GM18951 (cell line): ENCODE measurements around the gene CAMKK1.

ENCODE experiments used
- POLR2A ChIP-seq: IDR thresholded peaks from 4 replicates; pipeline ENCODE4 v1.6.1; 2011; ENCODE audit warnings: mild to moderate bottlenecking; ENCODE audit not compliant: insufficient read length, insufficient read depth; ENCODE audit errors: extremely low read depth
- in situ Hi-C: fragments of 300-500 bp; cut with MboI; formaldehyde crosslinking; loops from one replicate; pipeline ENCODE4 v1.12.0; 2022; ENCODE audit warnings: low sequenced_read_pairs, mixed read lengths, inconsistent platforms; ENCODE audit not compliant: unreplicated experiment

CAMKK1 gene

DNA sequence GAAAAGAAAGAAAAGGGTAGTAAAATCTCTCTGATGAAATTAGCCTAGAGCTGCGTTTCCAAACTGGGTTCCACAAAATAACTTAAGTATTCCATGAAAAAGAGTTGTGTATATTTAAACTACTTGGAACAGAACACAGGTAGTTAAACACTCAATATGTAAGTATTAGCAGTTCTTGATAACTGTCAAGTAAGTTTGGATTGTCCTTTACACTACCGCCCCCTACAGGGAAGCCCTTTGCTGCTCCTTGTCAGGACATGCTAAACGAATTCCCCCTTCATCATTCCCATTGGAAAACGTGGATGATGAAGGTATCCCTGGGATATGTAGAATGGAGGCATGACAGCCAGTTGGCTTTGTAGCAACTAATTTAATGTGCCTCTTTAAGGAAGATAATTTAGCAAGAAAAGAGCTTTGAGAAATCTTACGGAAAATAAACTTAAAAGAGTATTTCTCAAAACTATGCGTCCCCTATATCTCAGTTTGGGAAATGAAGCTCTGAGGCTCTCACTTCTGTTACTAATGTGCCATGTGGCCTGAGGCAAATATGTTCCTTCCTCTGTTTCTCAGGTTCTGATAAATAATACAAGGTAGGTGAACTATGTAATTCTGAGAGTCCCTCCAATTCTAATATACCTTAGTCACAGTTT is 65.6 kb downstream of the CAMKK1 start:
- no peak for TF ChIP-seq POLR2A
- in situ Hi-C loops = no loop called here

DNA sequence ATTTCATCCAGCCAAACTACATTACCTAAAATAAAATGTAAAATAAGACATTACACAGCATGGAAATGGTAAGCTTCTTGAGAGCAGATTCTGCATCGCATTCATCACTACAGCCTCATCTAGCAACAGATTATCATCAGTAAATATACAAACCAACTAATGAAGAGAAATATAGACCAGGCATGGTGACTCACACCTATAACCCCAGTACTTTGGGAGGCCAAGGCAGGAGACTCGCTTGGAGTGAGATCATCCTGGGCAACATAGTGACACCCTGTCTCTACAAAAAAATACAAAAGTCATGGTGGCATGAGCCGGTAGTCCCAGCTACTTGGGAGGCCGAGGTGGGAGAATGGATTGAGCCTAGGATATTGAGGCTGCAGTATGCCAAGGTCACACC is 66.7 kb downstream of the CAMKK1 start:
- in situ Hi-C loops = no loop called here
- no peak for TF ChIP-seq POLR2A

GRCh38 chr17:3821101-3821500 is 71.8 kb downstream of the CAMKK1 start:
- in situ Hi-C loops = loop anchor here (5.0 kb wide), 1 partner anchor 84 kb away; no protein-coding TSS in a partner anchor

DNA sequence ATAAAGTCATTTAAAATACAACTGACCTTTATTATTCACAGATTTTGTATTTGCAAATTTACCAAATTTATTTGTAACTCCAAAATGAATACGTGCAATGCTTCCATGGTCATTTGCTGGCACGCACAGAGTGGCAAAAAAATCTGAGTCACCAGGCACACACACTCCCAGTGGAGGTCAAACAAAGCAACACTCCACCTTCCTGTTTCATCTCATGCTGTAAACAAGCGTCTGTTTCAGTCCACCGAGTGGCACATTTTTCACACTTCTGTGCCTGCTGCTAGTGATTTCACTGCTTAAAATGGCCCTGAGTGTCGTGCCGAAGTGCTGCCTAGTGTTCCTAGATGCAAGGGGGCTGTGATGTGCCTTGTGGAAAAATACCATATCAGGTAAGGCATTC is 74.1 kb downstream of the CAMKK1 start:
- in situ Hi-C loops = no loop called here
- no peak for TF ChIP-seq POLR2A

More at GRCh38 chr17:3821101-3821500, 71.8 kb downstream of the CAMKK1 start:
- no peak for TF ChIP-seq POLR2A

- in situ Hi-C loops = no loop called here
- TF ChIP-seq POLR2A = no peak
Measured at GRCh38 chr17:3817851-3818605, 74.8 kb downstream of the CAMKK1 start.

DNA sequence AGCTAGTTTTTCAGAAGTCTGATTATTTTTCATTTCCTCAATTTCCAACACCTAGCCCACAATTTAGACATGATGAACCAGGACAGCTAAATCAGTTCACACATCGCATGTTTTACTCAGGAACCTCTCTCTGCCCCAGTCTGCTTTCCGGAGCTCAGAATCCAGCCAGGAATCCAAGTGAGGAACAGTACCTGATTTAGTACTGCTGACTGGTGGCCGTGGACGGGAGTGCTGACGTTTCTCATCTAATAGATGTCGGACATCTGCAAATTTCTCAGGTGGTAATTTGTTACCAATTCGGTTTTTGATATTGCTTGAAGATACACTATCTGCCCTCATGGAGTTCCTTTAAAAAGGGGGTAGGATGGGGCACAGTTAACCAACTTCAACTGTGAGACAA is 76.9 kb downstream of the CAMKK1 start:
- no peak for TF ChIP-seq POLR2A
- in situ Hi-C loops = no loop called here

DNA sequence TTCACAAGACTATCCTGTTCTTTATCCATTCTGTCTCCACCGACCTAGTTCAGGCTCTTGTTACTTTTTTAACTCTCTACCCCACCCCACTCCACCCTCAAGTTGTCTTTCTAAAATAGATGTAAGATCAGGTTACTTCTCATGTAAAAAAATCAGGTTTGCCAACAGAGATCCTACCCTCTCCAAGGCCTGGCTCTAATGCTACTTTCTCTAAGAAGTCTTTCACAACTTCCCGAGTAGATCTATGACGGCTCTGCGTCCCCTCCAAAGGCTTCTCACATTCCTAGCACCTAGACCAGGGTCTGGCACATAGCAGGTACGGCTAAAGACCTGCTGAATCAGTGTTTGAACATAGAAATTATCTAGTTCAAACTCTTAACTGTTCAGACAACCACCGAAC is 77.7 kb downstream of the CAMKK1 start:
- in situ Hi-C loops = no loop called here

GRCh38 chr17:3814361-3814760 is 78.5 kb downstream of the CAMKK1 start:
- TF ChIP-seq POLR2A = no peak
- in situ Hi-C loops = no loop called here

More for the DNA sequence above, 77.7 kb downstream of the CAMKK1 start:
- no peak for TF ChIP-seq POLR2A

GRCh38 chr17:3813171-3813570 is 79.7 kb downstream of the CAMKK1 start:
- no peak for TF ChIP-seq POLR2A
- in situ Hi-C loops = no loop called here

DNA sequence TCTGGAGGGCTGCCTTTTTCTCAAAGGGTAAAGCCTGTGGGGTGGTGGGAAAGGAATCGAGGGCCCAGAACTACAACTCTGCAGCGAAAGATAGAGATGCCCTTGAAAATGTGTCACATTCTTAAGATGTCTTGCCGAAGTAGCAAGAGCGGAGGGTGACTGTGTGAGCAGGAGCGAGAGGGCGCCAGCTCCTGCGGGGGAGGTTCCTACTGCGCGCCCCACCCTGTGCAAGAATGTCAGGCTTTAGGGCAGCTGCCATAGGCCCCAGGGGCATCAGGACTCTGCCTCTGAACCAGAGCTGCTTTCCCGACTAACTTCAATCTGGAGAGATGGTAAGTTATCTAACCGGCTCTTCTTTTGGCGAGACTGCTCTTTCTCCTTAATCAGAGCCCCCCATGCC is 80.1 kb downstream of the CAMKK1 start:
- no peak for TF ChIP-seq POLR2A
- in situ Hi-C loops = no loop called here

DNA sequence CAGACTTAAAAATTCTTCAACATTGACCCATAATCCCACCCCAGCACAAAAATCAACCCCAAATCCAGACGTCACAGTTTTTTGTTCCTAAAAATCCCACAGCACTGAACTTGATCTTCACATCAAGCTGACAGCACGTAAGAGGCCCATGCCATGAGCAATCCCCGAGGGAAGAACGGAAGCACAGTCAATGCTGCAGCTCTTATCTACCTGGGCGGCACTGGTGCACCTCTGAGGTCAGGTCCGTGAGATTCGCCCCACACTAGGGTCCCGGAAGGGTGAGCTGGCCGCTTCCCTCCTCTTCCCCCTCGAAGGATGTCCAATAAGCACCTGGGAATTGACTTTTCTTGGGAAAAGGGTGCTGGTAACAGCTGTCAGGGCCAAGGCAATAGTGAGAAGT is 80.6 kb downstream of the CAMKK1 start:
- in situ Hi-C loops = no loop called here
- no peak for TF ChIP-seq POLR2A
